Uterus (tissue), 2 donors: ENCODE measurements around the gene FGF11.

Experiments used
- POLR2A ChIP-seq, 2 donors: fragments of 450-650 bp; IDR thresholded peaks; one replicate each; pipeline ENCODE4 v1.6.1; 2016; ENCODE audit warnings: antibody characterized with exemption in 2 of 2, mild to moderate bottlenecking in 1 of 2, moderate library complexity in 1 of 2
- TF ChIP-seq, protein P1 (sequence below), 4 experiments: fragments of 200-600 bp in 2 of 4; fragments of 450-650 bp in 2 of 4; sonication (generic) in 2 of 4; IDR thresholded peaks; one replicate each; pipeline ENCODE4 v1.5.1; 2016 to 2019; ENCODE audit warnings: antibody characterized with exemption in 4 of 4, mild to moderate bottlenecking in 2 of 4, moderate library complexity in 1 of 4

DNA sequence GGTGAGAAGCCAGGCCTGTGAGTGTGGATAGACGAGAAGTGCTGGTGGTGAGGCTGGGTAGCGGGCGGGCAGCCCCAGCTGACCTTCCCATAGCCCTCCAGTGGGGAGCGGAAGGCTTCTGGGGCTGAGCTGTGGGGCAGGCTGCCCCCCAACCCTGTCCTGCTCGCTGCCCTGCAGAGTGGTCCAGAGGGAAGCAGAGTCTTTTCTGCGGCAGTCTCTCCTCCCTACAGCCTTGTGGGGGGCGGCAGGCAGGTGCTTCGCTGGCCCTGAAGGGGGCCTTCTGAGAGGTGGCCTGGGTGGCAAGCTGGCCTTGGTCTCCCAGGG, 27.9 kb upstream of the FGF11 start:
- TF ChIP-seq, protein P1, sequence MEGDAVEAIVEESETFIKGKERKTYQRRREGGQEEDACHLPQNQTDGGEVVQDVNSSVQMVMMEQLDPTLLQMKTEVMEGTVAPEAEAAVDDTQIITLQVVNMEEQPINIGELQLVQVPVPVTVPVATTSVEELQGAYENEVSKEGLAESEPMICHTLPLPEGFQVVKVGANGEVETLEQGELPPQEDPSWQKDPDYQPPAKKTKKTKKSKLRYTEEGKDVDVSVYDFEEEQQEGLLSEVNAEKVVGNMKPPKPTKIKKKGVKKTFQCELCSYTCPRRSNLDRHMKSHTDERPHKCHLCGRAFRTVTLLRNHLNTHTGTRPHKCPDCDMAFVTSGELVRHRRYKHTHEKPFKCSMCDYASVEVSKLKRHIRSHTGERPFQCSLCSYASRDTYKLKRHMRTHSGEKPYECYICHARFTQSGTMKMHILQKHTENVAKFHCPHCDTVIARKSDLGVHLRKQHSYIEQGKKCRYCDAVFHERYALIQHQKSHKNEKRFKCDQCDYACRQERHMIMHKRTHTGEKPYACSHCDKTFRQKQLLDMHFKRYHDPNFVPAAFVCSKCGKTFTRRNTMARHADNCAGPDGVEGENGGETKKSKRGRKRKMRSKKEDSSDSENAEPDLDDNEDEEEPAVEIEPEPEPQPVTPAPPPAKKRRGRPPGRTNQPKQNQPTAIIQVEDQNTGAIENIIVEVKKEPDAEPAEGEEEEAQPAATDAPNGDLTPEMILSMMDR (IDR thresholded peaks at IDR 0.05), result no peak
- no peak for TF ChIP-seq POLR2A (IDR thresholded peaks at IDR 0.05)
